A673 (cell line): Measurements from ENCODE around the gene GAB4.

ENCODE experiments used
- EZH2 ChIP-seq: fragments of 200-600 bp; sonication (generic); IDR thresholded peaks from 2 replicates; pipeline ENCODE4 v1.6.1; 2017; ENCODE audit warnings: borderline replicate concordance, low read depth, mild to moderate bottlenecking, mixed read lengths, antibody characterized with exemption, low read length; ENCODE audit not compliant: poor library complexity, severe bottlenecking
- TF ChIP-seq, protein P1 (sequence below): fragments of 300-800, 200-600 bp; sonication (generic); conservative IDR thresholded peaks from 2 replicates; pipeline ENCODE4 v1.5.1; 2017; ENCODE audit warnings: low read depth, mild to moderate bottlenecking, antibody characterized with exemption, low read length, moderate library complexity, mixed read lengths

DNA sequence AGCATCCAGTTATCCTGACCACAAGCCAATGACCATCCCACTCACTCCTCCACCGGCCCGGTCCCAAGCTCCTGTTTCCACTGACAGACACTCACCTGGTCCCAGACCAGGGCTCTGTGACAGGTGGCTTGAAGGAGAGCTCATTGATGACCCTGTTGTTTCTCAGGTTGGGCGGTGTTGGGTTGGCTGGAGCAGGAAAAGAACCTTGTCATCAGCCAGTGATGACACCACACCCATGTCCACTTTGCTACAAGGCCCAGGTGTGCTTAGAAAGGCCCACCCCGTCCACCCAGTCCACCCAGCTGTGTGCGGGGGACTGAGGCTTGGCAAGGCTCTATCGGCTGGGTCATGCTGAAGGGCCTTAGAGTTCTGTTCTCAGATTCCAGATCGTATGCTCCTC is 42.9 kb downstream of the GAB4 start:
- TF ChIP-seq, protein P1, sequence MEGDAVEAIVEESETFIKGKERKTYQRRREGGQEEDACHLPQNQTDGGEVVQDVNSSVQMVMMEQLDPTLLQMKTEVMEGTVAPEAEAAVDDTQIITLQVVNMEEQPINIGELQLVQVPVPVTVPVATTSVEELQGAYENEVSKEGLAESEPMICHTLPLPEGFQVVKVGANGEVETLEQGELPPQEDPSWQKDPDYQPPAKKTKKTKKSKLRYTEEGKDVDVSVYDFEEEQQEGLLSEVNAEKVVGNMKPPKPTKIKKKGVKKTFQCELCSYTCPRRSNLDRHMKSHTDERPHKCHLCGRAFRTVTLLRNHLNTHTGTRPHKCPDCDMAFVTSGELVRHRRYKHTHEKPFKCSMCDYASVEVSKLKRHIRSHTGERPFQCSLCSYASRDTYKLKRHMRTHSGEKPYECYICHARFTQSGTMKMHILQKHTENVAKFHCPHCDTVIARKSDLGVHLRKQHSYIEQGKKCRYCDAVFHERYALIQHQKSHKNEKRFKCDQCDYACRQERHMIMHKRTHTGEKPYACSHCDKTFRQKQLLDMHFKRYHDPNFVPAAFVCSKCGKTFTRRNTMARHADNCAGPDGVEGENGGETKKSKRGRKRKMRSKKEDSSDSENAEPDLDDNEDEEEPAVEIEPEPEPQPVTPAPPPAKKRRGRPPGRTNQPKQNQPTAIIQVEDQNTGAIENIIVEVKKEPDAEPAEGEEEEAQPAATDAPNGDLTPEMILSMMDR, result no peak
- TF ChIP-seq EZH2, result no peak
